ENCODE measurements around the gene KLC1.

The KLC1 gene

GRCh38 chr14:103725001-103725682 is 96.1 kb downstream of the KLC1 start:
- no peak for DNase-seq

- no peak for DNase-seq
These were observed 96.9 kb downstream of the KLC1 start for GRCh38 chr14:103725739-103726395.

- DNase-seq: no peak
These were observed 97.5 kb downstream of the KLC1 start for GRCh38 chr14:103726474-103726873.

- no peak for DNase-seq
These were observed 98.4 kb downstream of the KLC1 start for GRCh38 chr14:103727313-103727980.

GRCh38 chr14:103728141-103728540 is 99.1 kb downstream of the KLC1 start:
- DNase-seq: no peak

- no peak for DNase-seq
These were observed 99.7 kb downstream of the KLC1 start for GRCh38 chr14:103728721-103729120.

- DNase-seq: no peak
These were observed 100.8 kb downstream of the KLC1 start for GRCh38 chr14:103729496-103730448.

GRCh38 chr14:103730490-103731035 is 101.6 kb downstream of the KLC1 start:
- DNase-seq: no peak

- DNase-seq: no peak
These were observed 102.5 kb downstream of the KLC1 start for GRCh38 chr14:103731481-103731880.

- DNase-seq: no peak
These were observed 103.2 kb downstream of the KLC1 start for GRCh38 chr14:103731916-103732867.

GRCh38 chr14:103732868-103733620 is 104.0 kb downstream of the KLC1 start:
- no peak for DNase-seq

GRCh38 chr14:103733651-103734050 is 104.6 kb downstream of the KLC1 start:
- DNase-seq: no peak

- DNase-seq: no peak
These were observed 105.3 kb downstream of the KLC1 start for GRCh38 chr14:103734081-103734888.

- DNase-seq: no peak
These were observed 106.0 kb downstream of the KLC1 start for GRCh38 chr14:103735022-103735421.

- DNase-seq: no peak
These were observed 106.4 kb downstream of the KLC1 start for GRCh38 chr14:103735439-103735814.

- no peak for DNase-seq
These were observed 107.0 kb downstream of the KLC1 start for GRCh38 chr14:103735815-103736545.

GRCh38 chr14:103736546-103737431 is 107.8 kb downstream of the KLC1 start:
- no peak for DNase-seq

Data from effector CD8-positive, alpha-beta T cell (primary cell).